Measurements from ENCODE around the gene VWC2.

Gene VWC2

DNA sequence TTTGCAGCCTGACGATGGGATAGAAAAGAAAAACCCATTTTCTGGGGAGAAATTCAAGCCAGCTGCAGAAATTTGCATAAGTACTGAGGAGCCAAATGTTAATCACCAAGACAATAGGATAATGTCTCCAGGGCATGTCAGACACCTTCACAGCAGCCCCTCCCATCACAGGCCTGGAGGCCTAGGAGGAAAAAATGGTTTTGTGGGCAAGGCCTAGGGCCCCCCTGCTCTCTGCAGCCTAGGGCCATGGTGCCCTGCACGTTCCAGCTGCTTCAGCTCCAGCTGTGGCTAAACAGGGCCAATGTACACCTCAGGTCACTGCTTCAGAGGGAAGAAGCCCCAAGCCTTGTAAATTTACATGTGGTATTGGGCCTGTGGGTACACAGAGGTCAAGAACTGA is 158.2 kb downstream of the VWC2 start:
- no peak for DNase-seq (ENCODE audit: low read depth in 1 of 2, low spot score in 1 of 2)

DNA sequence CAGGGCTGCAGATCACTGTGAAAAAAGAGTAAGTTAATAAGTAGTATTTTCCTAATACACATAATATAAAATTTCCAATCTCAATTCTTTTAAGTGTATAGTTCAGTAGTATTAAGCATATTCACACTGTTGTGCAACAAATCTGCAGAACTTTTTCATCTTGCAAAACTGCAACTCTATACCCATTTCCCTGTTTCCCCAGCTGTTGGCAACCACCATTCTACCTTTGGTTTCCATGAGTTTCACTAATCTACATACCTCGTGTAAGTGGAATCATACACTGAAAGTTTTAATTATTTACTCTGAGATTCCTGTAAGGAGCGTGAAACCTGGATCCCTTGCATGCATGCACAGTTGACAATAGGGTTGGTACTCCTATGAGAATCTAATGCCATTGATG is 164.2 kb downstream of the VWC2 start:
- DNase-seq (ENCODE audit: low read depth in 1 of 2, low spot score in 1 of 2): no peak
